Mesenchymal stem cell (in vitro differentiated cells and primary cell): Measurements from ENCODE around the gene CACNA1I.

Experiments used
- DNase-seq: peaks from one replicate; pipeline ENCODE4 v3.0.0-alpha.2; 2013
- H2AFZ ChIP-seq: one replicate; pipeline ENCODE4 v1.6.1; 2013; ENCODE audit warnings: low read depth, mild to moderate bottlenecking, control low read depth, inconsistent platforms, low read length, moderate library complexity
- H2AK5ac ChIP-seq: 2 replicates; pipeline ENCODE4 v1.6.1; 2013; ENCODE audit warnings: low read length, moderate library complexity, mild to moderate bottlenecking, inconsistent platforms; ENCODE audit not compliant: severe bottlenecking
- H2BK120ac ChIP-seq: one replicate; pipeline ENCODE4 v1.6.1; 2013; ENCODE audit warnings: low read depth, mild to moderate bottlenecking, inconsistent platforms, low read length, moderate library complexity
- H2BK12ac ChIP-seq, 2 experiments: one replicate each; pipeline ENCODE4 v1.6.1; 2013; ENCODE audit warnings: inconsistent platforms in 2 of 2, low read length in 2 of 2, mild to moderate bottlenecking in 2 of 2, moderate library complexity in 2 of 2, control low read depth in 1 of 2
- H2BK15ac ChIP-seq: one replicate; pipeline ENCODE4 v1.6.1; 2013; ENCODE audit warnings: mild to moderate bottlenecking, low read depth, inconsistent platforms; ENCODE audit not compliant: poor library complexity, severe bottlenecking
- H2BK5ac ChIP-seq: 2 replicates; pipeline ENCODE4 v1.6.1; 2013; ENCODE audit warnings: low read depth, mild to moderate bottlenecking, low read length, control low read depth, inconsistent platforms; ENCODE audit not compliant: poor library complexity, severe bottlenecking
- H3K14ac ChIP-seq, 2 experiments: one replicate each; pipeline ENCODE4 v1.6.1; 2013; ENCODE audit warnings: inconsistent platforms in 2 of 2, low read length in 2 of 2, control low read depth in 1 of 2, mild to moderate bottlenecking in 1 of 2, moderate library complexity in 1 of 2
- H3K18ac ChIP-seq, 2 experiments: one replicate each; pipeline ENCODE4 v1.6.1; 2013; ENCODE audit warnings: inconsistent platforms in 2 of 2, low read length in 2 of 2, control low read depth in 1 of 2, low read depth in 1 of 2, mild to moderate bottlenecking in 1 of 2
- H3K23ac ChIP-seq, 2 experiments: one replicate each; pipeline ENCODE4 v1.6.1; 2013; ENCODE audit warnings: inconsistent platforms in 2 of 2, low read length in 2 of 2, mild to moderate bottlenecking in 2 of 2, moderate library complexity in 2 of 2, control low read depth in 1 of 2
- H3K27ac ChIP-seq: 2 replicates; pipeline ENCODE4 v1.5.1; 2013; ENCODE audit warnings: mild to moderate bottlenecking, moderate library complexity, low read length, control low read depth, inconsistent platforms; ENCODE audit not compliant: poor library complexity, severe bottlenecking
- H3K27me3 ChIP-seq, 2 experiments: 2 replicates each; pipeline versions ENCODE4 v1.6.1 to v1.7.0; 2013; ENCODE audit warnings: low read length in 2 of 2, mild to moderate bottlenecking in 2 of 2, moderate library complexity in 2 of 2, control low read depth in 1 of 2, inconsistent platforms in 1 of 2; ENCODE audit not compliant: control insufficient read depth in 1 of 2, insufficient read depth in 1 of 2
- H3K36me3 ChIP-seq, 2 experiments: 2 replicates each; pipeline versions ENCODE4 v1.6.1 to v1.7.0; 2013; ENCODE audit warnings: low read length in 2 of 2, control low read depth in 1 of 2, inconsistent platforms in 1 of 2, low read depth in 1 of 2, mild to moderate bottlenecking in 1 of 2; ENCODE audit not compliant: insufficient read depth in 2 of 2, control insufficient read depth in 1 of 2
- H3K4ac ChIP-seq, 2 experiments: one replicate each; pipeline ENCODE4 v1.6.1; 2013; ENCODE audit warnings: inconsistent platforms in 2 of 2, low read length in 2 of 2, mild to moderate bottlenecking in 2 of 2, moderate library complexity in 2 of 2, control low read depth in 1 of 2, low read depth in 1 of 2
- H3K4me1 ChIP-seq: 2 replicates; pipeline ENCODE4 v1.6.1; 2013; ENCODE audit warnings: low read depth, low read length, control low read depth; ENCODE audit not compliant: control insufficient read depth, insufficient read depth
- H3K4me2 ChIP-seq: 2 replicates; pipeline ENCODE4 v1.6.1; 2013; ENCODE audit warnings: low read length, mild to moderate bottlenecking, inconsistent platforms; ENCODE audit not compliant: poor library complexity, severe bottlenecking
- H3K4me3 ChIP-seq, 2 experiments: 2 replicates each; pipeline versions ENCODE4 v1.5.1 to v1.7.0; 2013; ENCODE audit warnings: low read length in 2 of 2, mild to moderate bottlenecking in 2 of 2, control low read depth in 1 of 2, low read depth in 1 of 2; ENCODE audit not compliant: insufficient read depth in 1 of 2
- H3K79me1 ChIP-seq: replicated peaks from 2 replicates; pipeline ENCODE4 v1.6.1; 2013; ENCODE audit warnings: mild to moderate bottlenecking, control low read depth, low read length, inconsistent platforms; ENCODE audit not compliant: poor library complexity, severe bottlenecking
- H3K9ac ChIP-seq: 2 replicates; pipeline ENCODE4 v1.7.0; 2013; ENCODE audit warnings: mild to moderate bottlenecking, low read length, moderate library complexity
- H3K9me3 ChIP-seq: 2 replicates; pipeline ENCODE4 v1.7.0; 2013; ENCODE audit warnings: mild to moderate bottlenecking, low read length; ENCODE audit not compliant: control insufficient read depth
- H4K8ac ChIP-seq: one replicate; pipeline ENCODE4 v1.6.1; 2013; ENCODE audit warnings: inconsistent platforms, mild to moderate bottlenecking, low read length, moderate library complexity
- H4K91ac ChIP-seq: one replicate; pipeline ENCODE4 v1.6.1; 2013; ENCODE audit warnings: mild to moderate bottlenecking, low read length, inconsistent platforms
- WGBS: methylation state at CpG from one replicate; pipeline ENCODE4 v1.1.7; 2013; ENCODE audit warnings: mixed read lengths; 5-methylcytosine and 5-hydroxymethylcytosine counted together

The CACNA1I gene

GRCh38 chr22:39571538-39571937 lies 985 bp downstream of the CACNA1I start:
- Histone ChIP-seq H3K27me3 (peaks cover 0 to 28% of the 10 kb centered on the region in 2 experiments), H4K91ac (no peak overlapping the region), H3K4me2 (no peak overlapping the region), H3K36me3 (no peaks in the 10 kb centered on the region), H3K4ac (no peak overlapping the region), H3K23ac (no peak overlapping the region), H2BK5ac (no peak overlapping the region), H2BK15ac (no peak overlapping the region), H2BK120ac (no peak overlapping the region), H3K9me3 (peaks cover 2% of the 10 kb centered on the region), H3K4me1 (peaks cover 18% of the 10 kb centered on the region), H2AFZ (no peak overlapping the region), H2AK5ac (no peak overlapping the region), H3K79me1 (no peaks in the 10 kb centered on the region), H3K4me3 (no peak overlapping the region), H2BK12ac (no peak overlapping the region), H3K18ac (no peak overlapping the region), H3K27ac (no peak overlapping the region), H3K9ac (no peak overlapping the region), H4K8ac (no peak overlapping the region), H3K14ac (no peak overlapping the region)
- no peak for DNase-seq
- WGBS = 64% methylated on average over 1 of the region's 1 CpG

GRCh38 chr22:39574779-39575551 lies 4.4 kb downstream of the CACNA1I start:
- Histone ChIP-seq H2AFZ (no peak overlapping the region), H3K9ac (no peak overlapping the region), H3K27me3 (peaks cover 0 to 40% of the 10 kb centered on the region in 2 experiments), H3K4me1 (peaks cover 28% of the 10 kb centered on the region), H2BK15ac (no peak overlapping the region), H2BK5ac (no peak overlapping the region), H3K9me3 (peaks cover 5% of the 10 kb centered on the region), H3K36me3 (no peaks in the 10 kb centered on the region), H3K27ac (no peak overlapping the region), H2AK5ac (no peak overlapping the region), H3K4ac (no peak overlapping the region), H2BK12ac (no peak overlapping the region), H3K4me3 (no peak overlapping the region), H3K18ac (no peak overlapping the region), H2BK120ac (no peak overlapping the region), H3K4me2 (no peak overlapping the region), H3K23ac (no peak overlapping the region), H3K14ac (no peak overlapping the region), H4K8ac (no peak overlapping the region), H3K79me1 (no peaks in the 10 kb centered on the region), H4K91ac (no peak overlapping the region)
- whole genome bisulfite sequencing = 38% methylated on average over 13 of the region's 14 CpGs
- peak; percentile 88 for DNase-seq

- no peak overlapping the region for H3K9ac ChIP-seq
These were observed 4.9 kb downstream of the CACNA1I start for GRCh38 chr22:39575552-39575825.

GRCh38 chr22:39576027-39576426 lies 5.5 kb downstream of the CACNA1I start:
- no peak overlapping the region for H3K18ac ChIP-seq
- no peak overlapping the region for H3K4ac ChIP-seq
- no peak overlapping the region for H4K8ac ChIP-seq
- no peak overlapping the region for H3K9ac ChIP-seq
- no peak overlapping the region for H3K14ac ChIP-seq
- no peak overlapping the region for H4K91ac ChIP-seq
- no peak overlapping the region for H2AK5ac ChIP-seq
- H3K27me3 ChIP-seq = peaks cover 0 to 46% of the 10 kb centered on the region in 2 experiments
- peak overlapping the region; percentile 22 for H3K27ac ChIP-seq
- no peak overlapping the region for H2AFZ ChIP-seq
- no peak overlapping the region for H2BK120ac ChIP-seq
- no peak for DNase-seq
- peaks cover 5% of the 10 kb centered on the region for H3K9me3 ChIP-seq
- no peaks in the 10 kb centered on the region for H3K36me3 ChIP-seq
- H3K79me1 ChIP-seq = no peaks in the 10 kb centered on the region
- no peak overlapping the region for H3K4me3 ChIP-seq
- no peak overlapping the region for H3K23ac ChIP-seq
- peaks cover 28% of the 10 kb centered on the region for H3K4me1 ChIP-seq
- H2BK15ac ChIP-seq = no peak overlapping the region
- H2BK12ac ChIP-seq = no peak overlapping the region
- no peak overlapping the region for H3K4me2 ChIP-seq
- no peak overlapping the region for H2BK5ac ChIP-seq
- WGBS = 89% methylated on average over 4 of the region's 4 CpGs

More at GRCh38 chr22:39575552-39575825, 4.9 kb downstream of the CACNA1I start:
- Histone ChIP-seq H3K4ac (no peak overlapping the region), H3K14ac (no peak overlapping the region), H4K8ac (no peak overlapping the region), H3K4me3 (no peak overlapping the region), H2AK5ac (no peak overlapping the region), H2BK15ac (no peak overlapping the region), H3K4me2 (no peak overlapping the region), H3K23ac (no peak overlapping the region), H2BK12ac (no peak overlapping the region), H3K79me1 (no peaks in the 10 kb centered on the region), H3K27me3 (peaks cover 0 to 43% of the 10 kb centered on the region in 2 experiments), H3K36me3 (no peaks in the 10 kb centered on the region), H3K9me3 (peaks cover 5% of the 10 kb centered on the region), H3K27ac (no peak overlapping the region), H2AFZ (no peak overlapping the region), H2BK120ac (no peak overlapping the region), H3K18ac (no peak overlapping the region), H2BK5ac (no peak overlapping the region), H4K91ac (no peak overlapping the region), H3K4me1 (peaks cover 28% of the 10 kb centered on the region)
- DNase-seq = no peak
- WGBS = 98% methylated on average over 2 of the region's 2 CpGs
